ENCODE measurements around the gene ANO2.

The ANO2 gene

DNA sequence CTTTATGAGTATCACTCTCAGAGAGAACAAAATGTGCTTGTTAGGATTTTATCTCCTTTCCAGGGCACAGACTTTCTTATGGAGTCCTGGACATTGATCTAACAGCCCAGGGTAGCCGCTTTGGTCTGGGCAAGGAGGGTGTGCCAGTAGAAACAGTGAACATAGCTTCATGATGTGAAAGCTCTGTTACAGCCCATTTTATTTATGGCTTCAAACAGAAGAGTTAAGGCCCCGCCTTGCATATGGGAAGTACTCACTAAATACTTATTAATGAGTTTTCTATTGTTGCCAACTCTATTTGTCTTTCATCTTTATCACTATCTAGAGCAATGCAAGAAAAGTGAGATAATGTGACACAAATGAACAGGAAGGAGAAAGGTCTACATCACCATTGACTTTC lies 312.6 kb downstream of the ANO2 start:
- TF ChIP-seq, protein P1, sequence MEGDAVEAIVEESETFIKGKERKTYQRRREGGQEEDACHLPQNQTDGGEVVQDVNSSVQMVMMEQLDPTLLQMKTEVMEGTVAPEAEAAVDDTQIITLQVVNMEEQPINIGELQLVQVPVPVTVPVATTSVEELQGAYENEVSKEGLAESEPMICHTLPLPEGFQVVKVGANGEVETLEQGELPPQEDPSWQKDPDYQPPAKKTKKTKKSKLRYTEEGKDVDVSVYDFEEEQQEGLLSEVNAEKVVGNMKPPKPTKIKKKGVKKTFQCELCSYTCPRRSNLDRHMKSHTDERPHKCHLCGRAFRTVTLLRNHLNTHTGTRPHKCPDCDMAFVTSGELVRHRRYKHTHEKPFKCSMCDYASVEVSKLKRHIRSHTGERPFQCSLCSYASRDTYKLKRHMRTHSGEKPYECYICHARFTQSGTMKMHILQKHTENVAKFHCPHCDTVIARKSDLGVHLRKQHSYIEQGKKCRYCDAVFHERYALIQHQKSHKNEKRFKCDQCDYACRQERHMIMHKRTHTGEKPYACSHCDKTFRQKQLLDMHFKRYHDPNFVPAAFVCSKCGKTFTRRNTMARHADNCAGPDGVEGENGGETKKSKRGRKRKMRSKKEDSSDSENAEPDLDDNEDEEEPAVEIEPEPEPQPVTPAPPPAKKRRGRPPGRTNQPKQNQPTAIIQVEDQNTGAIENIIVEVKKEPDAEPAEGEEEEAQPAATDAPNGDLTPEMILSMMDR (IDR thresholded peaks at IDR 0.05; ENCODE audit: low read depth, low read length), result no peak
- no peak overlapping the region for H3K4me3 ChIP-seq (ENCODE audit: low read depth, low read length)
- in situ Hi-C loops (cut with HindIII; ENCODE audit: low sequenced_read_pairs), result no loop called here
- no peak for DNase-seq (ENCODE audit: low read depth, low spot score)

DNA sequence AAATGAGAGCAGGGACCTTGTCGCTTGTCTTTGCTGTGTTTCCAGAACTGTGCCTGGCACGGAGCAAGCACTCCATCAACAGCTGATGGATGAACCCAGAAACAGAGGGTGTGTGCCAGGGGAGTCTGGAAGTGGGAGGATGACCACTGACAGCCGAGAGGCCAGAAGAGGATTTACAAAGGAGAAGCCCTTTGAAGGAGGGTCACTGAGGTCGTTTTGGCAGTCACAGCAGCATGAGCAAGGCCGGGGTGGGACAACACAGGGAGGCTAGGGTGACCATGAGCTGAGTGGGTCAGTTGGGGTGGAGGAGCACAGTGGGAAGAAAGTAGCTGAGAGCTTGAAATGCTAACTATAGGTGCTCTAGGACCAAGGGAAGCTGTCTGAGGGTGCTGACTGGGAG lies 313.6 kb downstream of the ANO2 start:
- TF ChIP-seq, protein P1 (IDR thresholded peaks at IDR 0.05; ENCODE audit: low read depth, low read length), result no peak
- no peak overlapping the region for H3K4me3 ChIP-seq (ENCODE audit: low read depth, low read length)
- no peak for DNase-seq (ENCODE audit: low read depth, low spot score)
- in situ Hi-C loops (cut with HindIII; ENCODE audit: low sequenced_read_pairs), result no loop called here

DNA sequence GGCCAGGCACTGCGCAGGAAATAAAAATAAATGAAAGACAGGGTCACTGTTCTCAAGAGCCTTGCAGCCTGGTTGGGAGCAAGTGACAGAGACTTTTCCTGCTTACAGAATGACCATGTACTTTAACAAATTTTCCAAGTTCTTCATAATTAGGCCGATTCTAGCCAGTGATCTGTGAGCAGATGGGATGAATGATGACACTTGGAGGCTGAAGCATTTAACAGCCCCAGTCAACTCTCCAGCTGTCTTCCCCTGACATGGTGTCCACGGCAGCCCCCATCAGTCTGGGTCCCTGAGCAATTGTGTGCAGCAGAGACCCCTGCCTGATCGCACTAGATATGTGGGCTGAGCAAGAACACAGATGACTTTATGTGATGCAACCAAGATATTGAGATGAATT lies 314.3 kb downstream of the ANO2 start:
- in situ Hi-C loops (cut with HindIII; ENCODE audit: low sequenced_read_pairs), result no loop called here
- no peak overlapping the region for H3K4me3 ChIP-seq (ENCODE audit: low read depth, low read length)
- no peak for DNase-seq (ENCODE audit: low read depth, low spot score)
- TF ChIP-seq, protein P1 (IDR thresholded peaks at IDR 0.05; ENCODE audit: low read depth, low read length), result no peak

- no peak for DNase-seq (ENCODE audit: low read depth, low spot score)
- in situ Hi-C loops (cut with HindIII; ENCODE audit: low sequenced_read_pairs), result no loop called here
- H3K4me3 ChIP-seq (ENCODE audit: low read depth, low read length), result no peak overlapping the region
- TF ChIP-seq, protein P1 (IDR thresholded peaks at IDR 0.05; ENCODE audit: low read depth, low read length), result no peak
Measured at GRCh38 chr12:5628501-5628900, 316.6 kb downstream of the ANO2 start.

- no peak overlapping the region for H3K4me3 ChIP-seq (ENCODE audit: low read depth, low read length)
- in situ Hi-C loops (cut with HindIII; ENCODE audit: low sequenced_read_pairs), result no loop called here
- TF ChIP-seq, protein P1 (IDR thresholded peaks at IDR 0.05; ENCODE audit: low read depth, low read length), result no peak
- DNase-seq (ENCODE audit: low read depth, low spot score), result no peak
Measured at GRCh38 chr12:5627053-5627630, 317.9 kb downstream of the ANO2 start.

- DNase-seq (ENCODE audit: low read depth, low spot score), result no peak
- TF ChIP-seq, protein P1 (IDR thresholded peaks at IDR 0.05; ENCODE audit: low read depth, low read length), result no peak
Measured at GRCh38 chr12:5626151-5626550, 318.9 kb downstream of the ANO2 start.

More at GRCh38 chr12:5626151-5626550, 318.9 kb downstream of the ANO2 start:
- in situ Hi-C loops (cut with HindIII; ENCODE audit: low sequenced_read_pairs), result no loop called here
- no peak overlapping the region for H3K4me3 ChIP-seq (ENCODE audit: low read depth, low read length)
